Left colon (tissue), 2 donors: ENCODE results near the gene CA4. TPM values are rescaled to one million over a fixed set of nuclear protein-coding genes. Genes with fewer than 3 reads are reported as not detected.
A peak's percentile ranks its signal among the peaks of the same experiment; 100 is the strongest.

Source experiments
- ATAC-seq: fragments of 200-7000 bp; cut with Tn5 transposase; one replicate; pipeline ENCODE4 v1.9.1; 2020; ENCODE audit warnings: mild to moderate bottlenecking, moderate library complexity
- DNase-seq, 2 donors: peaks; one replicate each; pipeline ENCODE4 v3.0.0-alpha.2; 2020
- intact Hi-C, 2 donors: fragments of 100-400 bp; cut with DNase I in 1 of 2; cut with micrococcal nuclease in 1 of 2; formaldehyde crosslinking; loops; one replicate each; pipeline versions ENCODE4 v1.11.2 to v1.14.0; 2022; cut with DNase I, micrococcal nuclease
- total RNA-seq, 2 donors: library from RNA; stranded (reverse); fragmentation: NEBNext Ultra II Directional; extraction: Animal tissue kit (Norgen Biotek cat#: 25700); gene quantifications; one replicate each; pipeline ENCODE4 v1.2.1, GENCODE V29; 2021
- donor health status: DM: no; HTN: no; CAD: no.
- donor health status: DM: yes; HTN: yes; CAD: no.

CA4 gene
- total RNA-seq, 2 donors from 2014 or later: 394 to 509 TPM

DNA sequence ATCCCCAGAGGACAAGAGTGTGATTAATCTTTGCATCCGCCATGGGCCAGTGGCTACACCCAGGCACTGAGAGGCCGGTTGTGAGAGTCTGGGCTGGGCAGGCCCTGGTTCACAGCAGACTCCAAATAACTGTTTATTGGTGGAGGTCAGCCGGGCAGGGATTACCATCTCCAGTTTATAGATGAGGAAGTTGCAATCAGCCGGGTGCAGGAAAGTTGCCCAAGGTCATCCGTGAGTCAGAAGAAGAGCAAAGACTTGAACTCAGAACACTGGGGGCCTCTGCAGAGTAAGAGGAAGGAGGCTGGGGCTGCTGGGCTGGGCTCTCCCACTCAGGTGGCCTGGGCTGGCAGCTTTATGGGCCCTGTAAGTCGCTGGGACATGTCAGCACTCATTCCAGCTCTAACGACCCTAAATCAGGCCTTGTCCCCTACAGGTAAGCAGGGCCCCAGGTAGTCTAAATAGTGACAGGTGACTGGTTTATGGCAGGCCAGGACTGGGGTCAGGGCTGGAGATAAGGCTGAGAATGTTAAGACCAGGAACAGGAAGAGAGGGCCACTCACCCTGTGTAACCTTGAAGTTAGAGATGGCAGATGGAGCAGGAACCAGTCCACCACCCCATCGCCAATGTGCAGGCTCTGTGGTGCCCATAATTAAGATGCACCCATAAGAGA lies 2.1 kb upstream of the CA4 start:
- ATAC-seq: peak; percentile 69
- intact Hi-C loops: no loop called here
- peak; percentile 54 to 71 for DNase-seq

DNA sequence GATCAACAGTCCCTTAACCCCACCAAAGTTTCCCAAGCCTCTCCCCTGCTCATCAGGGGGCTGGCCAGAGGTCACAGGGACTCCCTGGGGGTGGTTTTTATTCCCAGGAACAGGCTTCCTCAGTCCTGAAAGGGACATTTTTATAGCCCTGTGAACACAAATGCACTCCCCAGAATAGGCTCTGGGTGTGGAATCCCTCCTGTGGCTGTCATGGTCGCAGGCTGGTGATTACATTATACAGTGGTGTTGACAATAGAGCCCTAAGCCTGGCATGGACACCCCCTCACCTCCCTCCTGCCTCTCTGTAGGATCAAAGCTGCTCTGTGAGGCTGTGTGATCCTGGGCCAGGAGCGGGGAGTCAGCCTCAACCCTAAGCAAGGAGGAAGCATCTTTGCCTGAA lies 1.4 kb upstream of the CA4 start:
- ATAC-seq: peak; percentile 14
- intact Hi-C loops: no loop called here
- DNase-seq: no peak

DNA sequence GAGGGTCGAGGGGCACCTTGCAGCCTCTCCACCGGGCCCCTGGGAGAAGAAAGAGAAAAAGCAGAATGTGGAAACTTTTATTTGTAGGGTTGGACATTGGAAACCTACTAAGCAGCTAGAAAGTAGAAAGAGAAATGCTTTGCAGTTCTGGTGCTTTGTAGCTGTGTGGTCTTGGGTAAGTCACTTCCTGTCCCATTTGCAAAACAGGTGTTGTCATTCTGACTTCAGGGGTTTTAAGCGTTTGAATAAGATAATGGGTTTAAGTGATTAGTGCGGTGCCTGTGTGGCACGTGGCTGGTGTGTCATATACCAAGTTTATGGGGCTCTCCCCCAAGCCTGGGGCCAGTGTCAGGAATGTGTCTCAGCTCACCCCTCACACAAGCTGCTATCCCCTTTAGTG lies 1.6 kb downstream of the CA4 start:
- DNase-seq (no peak), ATAC-seq (no peak)
- intact Hi-C loops: no loop called here

DNA sequence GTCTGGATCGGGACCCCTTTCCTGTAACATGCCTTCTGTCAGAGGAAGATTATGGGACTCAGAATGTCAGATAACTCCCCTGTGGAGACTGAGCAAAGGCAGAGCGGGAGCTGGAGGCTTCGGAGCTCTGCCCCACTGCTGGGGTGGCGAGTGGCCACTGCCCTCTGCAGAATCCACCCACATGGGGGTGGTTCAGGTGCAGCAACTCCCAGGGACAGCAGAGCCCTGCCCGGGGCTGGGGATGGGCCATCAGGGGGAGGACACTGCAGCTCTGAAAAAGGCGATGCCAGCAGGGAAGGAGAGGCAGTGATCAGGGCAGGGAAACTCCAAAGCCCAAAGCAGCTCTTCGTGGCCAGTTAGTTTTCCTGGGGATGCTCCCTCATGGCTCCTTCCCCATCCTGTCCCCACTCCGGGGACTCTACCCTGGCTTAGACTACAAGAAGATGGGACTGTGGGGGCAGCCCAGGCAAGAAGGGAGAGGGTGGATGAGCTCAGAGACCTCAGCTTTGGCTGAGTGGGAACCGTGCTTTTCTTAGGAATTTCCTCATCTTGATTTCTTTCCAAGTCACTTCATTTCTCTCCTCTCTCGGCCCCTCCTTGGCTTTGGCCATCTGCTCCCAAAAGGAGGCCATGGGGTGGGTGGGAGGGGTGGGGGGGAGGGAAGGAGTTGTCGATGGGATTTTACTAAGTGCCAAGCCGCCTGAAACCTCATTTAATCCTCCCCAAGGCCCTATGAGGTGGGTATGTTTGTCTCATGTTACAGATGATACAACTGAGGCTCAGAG lies 4.0 kb downstream of the CA4 start:
- DNase-seq (no peak), ATAC-seq (no peak)
- intact Hi-C loops: no loop called here

DNA sequence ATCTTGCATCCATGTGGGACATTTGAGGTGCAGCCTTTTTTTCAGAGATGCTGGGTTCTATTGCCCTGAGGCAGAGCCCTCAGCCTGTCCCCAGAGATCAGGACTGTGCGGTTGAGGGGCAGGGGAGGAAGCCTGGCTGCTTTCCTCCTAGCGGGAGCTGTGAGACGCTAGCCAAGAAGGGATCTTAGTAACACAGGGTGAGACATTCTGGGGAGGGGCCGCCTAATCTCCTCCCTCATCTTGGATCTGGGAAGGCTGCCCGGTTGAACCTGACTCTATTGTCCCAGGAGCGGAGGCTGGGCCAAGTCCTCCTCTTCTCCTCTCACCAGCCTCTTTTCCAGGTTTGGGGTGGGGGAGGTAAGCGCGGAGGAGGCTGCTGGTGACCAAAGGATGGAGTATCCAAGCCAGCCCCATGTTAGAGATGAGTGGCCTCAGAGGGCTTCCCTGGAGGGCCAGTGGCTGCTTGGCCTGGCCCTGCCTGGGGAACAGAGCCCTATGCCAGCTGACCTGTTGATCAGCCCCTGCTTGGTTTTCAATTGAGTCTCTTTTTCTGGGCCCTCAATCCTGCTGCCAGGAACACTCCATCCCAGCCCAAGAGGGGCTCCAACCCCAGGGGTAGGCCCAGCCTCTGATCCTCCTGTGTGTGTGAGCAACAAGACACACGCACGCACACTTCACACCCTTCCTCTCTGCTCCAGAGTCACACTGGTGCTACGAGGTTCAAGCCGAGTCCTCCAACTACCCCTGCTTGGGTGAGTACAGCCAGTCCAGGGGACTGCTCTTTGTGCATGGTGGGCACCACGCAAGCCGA lies 5.0 kb downstream of the CA4 start:
- intact Hi-C loops: no loop called here

DNA sequence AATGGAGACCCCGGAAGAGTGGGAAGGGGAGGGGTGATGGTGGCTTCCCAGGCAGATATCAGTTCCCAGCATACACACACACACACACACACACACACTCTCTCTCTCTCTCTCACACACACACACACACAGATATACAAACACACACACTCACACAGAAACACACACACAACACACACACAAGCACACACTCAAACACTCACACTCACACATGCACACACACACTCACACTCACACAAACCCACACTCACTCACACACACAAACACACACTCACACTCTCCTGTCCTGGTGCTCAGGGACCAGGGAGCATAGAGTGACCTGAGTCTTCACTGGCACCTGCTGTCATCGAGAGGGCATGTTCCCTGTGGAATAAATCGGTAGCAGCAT lies 5.6 kb downstream of the CA4 start:
- intact Hi-C loops: no loop called here
- ATAC-seq: no peak

More for the DNA sequence above, 5.0 kb downstream of the CA4 start:
- DNase-seq: peak in 1 of 2 donors; percentile 2
- ATAC-seq: no peak

DNA sequence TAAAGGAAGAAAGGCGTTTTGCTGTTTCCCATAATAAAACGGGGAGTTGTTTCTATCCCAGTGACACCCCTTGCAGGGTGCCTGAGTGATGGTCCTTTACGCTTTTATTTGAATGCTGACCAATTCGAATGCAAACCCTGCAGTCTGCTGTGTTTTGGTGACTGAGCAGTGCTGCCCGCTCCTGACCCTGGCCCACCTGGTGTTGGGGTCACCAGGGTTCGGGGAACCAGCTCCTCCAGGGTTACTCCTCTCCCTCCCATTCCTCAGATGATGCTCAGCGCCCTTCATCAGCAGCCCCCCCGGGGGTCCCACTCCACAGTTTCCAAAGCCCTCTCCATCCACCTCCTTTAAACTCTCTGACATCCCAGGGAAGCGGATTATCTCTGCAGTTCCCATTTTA lies 6.0 kb downstream of the CA4 start:
- ATAC-seq: no peak
- no peak for DNase-seq
- intact Hi-C loops: no loop called here

More for the DNA sequence above, 5.6 kb downstream of the CA4 start:
- no peak for DNase-seq

DNA sequence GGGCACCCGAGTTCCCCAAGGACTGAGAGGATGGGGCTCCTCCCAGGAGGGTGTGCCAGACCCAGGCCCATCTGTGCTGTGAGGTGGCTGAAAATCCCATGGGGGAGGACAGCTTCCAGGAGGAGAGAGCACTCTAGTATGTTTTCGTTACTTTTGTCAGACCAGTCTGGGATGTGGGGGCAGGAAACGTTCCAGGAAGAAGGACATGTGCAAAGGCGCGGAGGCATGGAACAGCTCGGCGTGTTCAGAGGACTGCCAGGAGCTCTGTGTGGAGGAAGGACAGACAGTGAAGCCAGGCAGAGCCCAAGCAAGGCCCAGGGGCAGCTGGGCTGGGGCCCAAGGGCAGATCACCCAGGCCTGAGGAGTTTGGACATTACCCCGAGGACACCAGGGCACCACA lies 7.0 kb downstream of the CA4 start:
- intact Hi-C loops: no loop called here
- DNase-seq (no peak), ATAC-seq (no peak)

DNA sequence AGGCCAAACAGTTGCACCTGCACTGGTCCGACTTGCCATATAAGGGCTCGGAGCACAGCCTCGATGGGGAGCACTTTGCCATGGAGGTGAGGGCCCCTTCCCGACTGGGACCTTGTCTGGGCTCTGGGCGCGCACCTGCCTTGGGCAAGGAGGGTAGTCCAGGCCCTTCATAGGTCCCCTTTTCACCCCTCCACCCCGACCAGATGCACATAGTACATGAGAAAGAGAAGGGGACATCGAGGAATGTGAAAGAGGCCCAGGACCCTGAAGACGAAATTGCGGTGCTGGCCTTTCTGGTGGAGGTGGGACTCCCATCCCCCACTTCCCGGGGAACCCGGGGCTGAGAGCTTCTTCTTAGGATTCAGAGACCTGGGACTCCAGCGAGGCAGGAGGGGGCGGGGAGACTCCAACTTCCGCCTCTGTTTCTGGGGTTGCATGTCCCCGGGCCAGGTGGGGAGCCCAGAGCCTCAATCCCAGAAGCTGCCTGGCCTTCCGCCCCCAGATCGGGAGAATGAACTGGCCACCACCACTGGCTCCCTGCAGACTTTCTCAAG lies 7.8 kb downstream of the CA4 start:
- no peak for DNase-seq
- intact Hi-C loops: no loop called here
- no peak for ATAC-seq

DNA sequence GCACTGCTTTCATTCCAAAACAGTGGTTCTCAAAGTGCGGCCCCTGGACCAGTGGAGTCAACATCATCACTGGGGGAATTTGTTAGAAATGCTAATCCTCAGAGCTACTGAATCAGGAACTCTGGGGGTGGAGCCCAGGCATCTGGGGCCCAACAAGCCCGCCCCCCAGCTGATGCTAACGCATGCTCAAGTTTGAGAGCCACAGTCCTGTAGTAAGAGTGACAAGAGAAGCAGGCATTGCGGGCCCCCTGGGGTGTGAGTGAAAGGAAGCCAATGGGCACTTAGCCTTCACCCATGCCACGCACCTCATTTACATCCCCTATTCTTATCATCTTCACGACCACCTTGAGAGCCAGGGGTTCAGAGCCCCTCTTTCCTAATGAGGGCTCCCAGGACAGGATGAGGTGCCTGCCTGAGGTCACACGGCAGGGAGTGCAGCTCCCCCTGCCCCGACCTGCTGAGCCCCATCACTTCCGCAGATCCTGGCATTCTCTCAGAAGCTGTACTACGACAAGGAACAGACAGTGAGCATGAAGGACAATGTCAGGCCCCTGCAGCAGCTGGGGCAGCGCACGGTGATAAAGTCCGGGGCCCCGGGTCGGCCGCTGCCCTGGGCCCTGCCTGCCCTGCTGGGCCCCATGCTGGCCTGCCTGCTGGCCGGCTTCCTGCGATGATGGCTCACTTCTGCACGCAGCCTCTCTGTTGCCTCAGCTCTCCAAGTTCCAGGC lies 9.1 kb downstream of the CA4 start:
- ATAC-seq: no peak
- no peak for DNase-seq
- intact Hi-C loops: no loop called here

DNA sequence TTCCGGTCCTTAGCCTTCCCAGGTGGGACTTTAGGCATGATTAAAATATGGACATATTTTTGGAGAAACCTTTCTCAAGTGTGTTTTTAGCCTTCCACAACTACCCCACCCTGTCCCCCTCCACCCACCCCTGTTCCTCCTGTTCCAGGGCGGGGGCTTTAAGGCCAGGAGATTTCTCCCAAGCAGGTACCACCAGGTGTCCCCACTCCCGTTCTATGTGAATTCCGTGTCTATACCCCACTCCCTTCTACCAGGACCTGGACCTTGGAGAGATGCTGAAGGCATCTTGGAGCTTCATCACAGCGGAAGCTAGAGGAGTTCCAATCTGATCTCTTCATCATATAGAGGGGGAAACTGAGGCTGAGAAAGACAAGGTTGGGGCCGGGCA lies 9.7 kb downstream of the CA4 start:
- intact Hi-C loops: no loop called here
- no peak for DNase-seq
- ATAC-seq: no peak

DNA sequence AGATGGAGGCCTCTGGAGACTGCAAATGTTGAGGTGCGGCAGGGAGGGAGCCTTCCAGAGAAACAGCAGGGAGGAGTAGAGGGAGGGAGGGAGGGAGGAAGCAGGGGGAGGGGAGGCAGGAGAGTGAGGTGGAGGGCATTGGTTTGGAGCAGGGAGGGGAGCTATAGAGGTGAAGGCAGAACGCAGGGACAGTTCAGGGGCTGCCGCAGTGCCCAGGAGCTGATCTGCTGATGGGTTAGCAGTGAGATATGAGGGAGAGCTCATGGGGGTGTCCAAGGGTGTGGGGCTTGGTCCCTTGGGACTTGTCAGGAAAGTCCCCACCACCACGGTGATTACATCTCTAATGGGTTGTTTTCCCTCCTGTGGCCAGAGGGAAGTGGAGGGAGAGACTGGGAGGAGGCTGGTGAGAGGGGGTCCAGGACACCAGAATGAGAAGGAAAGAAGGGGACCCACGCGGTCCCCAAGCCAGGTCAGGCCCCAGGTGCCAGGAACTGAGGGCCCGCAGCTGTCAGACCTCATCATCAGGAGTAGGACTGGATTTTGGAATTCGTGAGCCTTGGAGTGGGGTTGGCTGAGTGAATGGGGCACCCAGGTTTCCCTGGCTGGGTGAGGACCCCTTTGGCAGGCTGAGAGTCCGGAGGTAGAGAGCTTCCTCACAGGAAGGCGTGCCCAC lies 11.2 kb downstream of the CA4 start:
- ATAC-seq (no peak), DNase-seq (no peak)
- intact Hi-C loops: no loop called here

DNA sequence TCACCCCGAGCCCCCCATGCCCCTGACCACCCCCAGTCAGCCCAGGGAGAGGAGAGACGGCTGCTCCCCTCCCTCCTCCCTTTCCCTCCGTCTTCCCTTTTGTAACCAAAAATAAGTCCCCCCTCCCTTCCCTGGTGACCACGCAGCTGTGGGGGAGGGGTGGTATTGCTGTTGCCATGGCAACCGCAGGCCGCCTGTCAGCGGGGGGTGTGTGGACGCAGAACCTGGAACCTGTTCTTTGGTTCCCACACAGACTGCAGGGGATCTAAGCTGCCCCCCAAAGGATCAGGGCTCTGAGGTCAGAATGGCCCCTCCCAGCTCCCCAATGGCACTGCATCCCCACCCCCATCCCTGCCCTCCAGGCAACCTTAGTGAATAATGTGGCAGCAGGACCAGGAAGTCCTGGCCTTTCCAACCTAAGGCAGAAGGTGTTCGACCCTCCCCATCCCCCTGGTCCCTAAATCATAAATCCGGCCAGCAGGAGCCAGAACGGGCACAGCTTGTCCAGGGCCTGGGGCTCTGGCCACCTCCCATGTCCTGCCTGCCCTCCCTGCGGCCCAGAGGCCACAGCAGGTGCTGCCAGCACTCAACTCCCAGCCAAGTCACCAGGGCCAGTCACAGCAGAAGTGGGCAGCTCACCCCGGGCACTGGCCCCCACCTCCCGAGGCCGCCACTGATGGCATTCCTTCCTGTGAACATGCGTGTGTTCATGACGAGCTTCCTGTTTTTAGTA lies 12.0 kb downstream of the CA4 start:
- intact Hi-C loops: no loop called here
- ATAC-seq: no peak
- no peak for DNase-seq

DNA sequence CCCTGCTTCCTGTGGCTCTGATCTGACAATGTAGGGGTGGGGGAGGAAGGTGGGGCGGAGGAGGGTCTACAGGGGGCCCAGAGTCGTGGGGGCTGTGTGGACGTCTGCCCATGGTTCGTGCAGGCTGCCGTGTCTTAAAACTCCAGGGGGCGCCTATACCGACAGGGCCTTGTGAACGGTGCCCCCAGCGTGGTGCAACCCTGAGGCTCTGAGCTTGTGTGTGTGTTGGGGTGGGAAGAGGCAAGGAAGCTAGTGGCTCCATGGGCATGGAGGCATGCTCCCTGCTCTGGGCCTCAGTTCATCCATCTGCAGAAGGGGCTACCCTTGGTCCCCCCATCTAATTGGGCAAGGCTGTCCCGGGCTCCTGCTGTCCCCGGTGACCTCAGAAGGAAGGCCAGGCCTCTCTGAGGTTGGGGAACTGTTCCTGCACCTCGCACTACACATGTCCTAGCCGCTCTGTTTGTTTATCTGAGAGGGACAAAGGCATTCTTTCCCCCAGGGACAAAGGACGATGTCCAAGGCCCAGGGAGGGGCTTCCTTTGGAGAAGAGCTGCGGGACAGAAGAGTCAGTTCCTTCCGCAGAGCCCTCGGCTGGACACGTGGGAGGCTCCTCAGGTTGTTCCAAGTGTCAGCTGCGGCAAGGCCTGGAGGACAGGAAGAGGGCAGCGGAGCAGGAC lies 13.5 kb downstream of the CA4 start:
- ATAC-seq: peak; percentile 4
- DNase-seq: peak in 1 of 2 donors; percentile 9
- intact Hi-C loops: no loop called here

DNA sequence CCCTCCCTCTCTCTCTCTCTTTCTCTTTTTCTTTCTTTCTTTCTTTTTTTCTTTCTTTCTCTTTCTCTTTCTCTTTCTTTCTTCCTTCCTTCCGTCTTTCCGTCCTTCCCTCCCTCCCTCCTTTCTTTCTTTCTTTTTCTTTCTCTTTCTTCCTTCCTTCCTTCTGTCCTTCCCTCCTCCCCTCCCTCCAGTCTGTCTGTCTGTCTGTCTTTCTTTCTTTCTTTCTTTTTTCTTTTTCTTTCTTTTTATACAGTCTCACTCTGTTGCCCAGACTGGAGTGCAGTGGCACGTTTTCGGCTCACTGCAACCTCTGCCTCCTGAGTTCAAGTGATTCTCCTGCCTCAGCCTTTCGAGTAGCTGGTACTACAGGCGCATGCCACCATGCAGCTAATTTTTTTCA lies 14.4 kb downstream of the CA4 start:
- intact Hi-C loops: no loop called here
- peak in 1 of 2 donors; percentile 0 for DNase-seq
- ATAC-seq: no peak

DNA sequence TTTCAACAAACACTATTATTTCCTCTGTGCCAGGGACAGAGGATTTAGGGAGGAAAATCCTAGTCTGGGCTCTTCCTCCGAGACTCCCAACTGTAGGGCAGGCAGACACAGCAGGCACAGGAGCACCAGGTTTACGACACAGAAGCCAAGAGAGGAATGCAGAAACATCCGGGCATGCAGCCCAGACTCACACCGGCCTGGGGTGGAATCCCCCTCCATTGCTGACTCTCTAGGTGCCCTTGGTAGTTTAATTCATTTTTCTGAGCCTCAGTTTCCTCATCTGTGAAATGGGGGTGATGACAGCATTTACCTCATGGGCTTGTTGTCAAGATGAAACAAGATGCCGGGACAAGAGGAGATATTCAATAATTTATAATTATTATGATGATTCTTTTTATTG lies 14.9 kb downstream of the CA4 start:
- ATAC-seq: no peak
- DNase-seq: peak in 1 of 2 donors; percentile 10
- intact Hi-C loops: no loop called here

DNA sequence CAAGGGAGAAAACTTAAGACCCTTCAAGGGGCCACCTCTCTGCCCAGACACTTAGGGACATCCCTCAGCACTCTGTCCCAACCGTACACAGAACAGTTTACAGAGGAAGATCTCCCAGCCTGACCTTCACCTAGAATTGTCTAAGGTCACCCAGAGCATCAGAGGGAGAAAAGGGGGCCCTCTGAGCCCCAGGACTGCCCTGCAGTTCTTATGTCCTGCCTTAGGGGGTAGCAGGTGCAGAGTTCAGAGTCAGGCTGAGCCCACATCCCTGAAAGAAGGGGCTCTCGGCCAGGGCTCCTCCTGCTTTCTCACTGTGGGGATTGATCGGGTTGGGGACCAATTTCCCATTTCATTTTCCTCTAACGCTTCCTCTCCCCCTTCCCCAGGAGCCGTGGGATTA lies 15.4 kb downstream of the CA4 start:
- intact Hi-C loops: no loop called here
- DNase-seq (peak in 1 of 2 donors; percentile 5), ATAC-seq (no peak)
